ENCODE data around the gene ATP8A2. TPM values are rescaled to one million over a fixed set of nuclear protein-coding genes. Genes with fewer than 3 reads are reported as not detected.

ATP8A2 gene
- total RNA-seq, 4 donors from 2014 or later, result not detected

DNA sequence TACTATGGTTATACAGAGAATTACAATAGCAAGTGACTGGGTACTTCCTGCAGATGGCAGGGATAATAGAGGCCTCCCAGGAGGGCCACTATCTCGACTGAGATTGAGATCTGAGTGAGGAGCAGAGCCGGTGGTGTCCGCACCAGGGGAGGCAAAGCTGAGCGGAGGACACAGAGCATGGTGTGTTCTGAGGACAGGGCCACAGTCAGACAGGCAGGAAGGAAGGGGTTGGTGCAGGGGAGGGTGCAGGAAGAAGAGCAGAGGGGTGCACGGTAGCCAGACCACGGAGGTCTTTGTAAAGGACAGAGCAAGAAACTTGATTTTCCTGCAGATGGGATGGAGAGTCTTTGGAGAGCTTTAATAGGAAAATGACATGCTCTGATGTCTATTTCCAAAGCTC is 527.7 kb downstream of the ATP8A2 start:
- Histone ChIP-seq H3K27me3 (no peaks in the 10 kb centered on the region), H3K36me3 (no peaks in the 10 kb centered on the region), H3K4me3 (no peak overlapping the region), H3K4me1 (no peaks in the 10 kb centered on the region), H3K9me3 (no peaks in the 10 kb centered on the region), H3K27ac (no peak overlapping the region)
- intact Hi-C loops (cut with DNase I; ENCODE audit: low total_unique reads), result no loop called here
- ATAC-seq (no peak), DNase-seq (no peak)
- TF ChIP-seq, protein P1, sequence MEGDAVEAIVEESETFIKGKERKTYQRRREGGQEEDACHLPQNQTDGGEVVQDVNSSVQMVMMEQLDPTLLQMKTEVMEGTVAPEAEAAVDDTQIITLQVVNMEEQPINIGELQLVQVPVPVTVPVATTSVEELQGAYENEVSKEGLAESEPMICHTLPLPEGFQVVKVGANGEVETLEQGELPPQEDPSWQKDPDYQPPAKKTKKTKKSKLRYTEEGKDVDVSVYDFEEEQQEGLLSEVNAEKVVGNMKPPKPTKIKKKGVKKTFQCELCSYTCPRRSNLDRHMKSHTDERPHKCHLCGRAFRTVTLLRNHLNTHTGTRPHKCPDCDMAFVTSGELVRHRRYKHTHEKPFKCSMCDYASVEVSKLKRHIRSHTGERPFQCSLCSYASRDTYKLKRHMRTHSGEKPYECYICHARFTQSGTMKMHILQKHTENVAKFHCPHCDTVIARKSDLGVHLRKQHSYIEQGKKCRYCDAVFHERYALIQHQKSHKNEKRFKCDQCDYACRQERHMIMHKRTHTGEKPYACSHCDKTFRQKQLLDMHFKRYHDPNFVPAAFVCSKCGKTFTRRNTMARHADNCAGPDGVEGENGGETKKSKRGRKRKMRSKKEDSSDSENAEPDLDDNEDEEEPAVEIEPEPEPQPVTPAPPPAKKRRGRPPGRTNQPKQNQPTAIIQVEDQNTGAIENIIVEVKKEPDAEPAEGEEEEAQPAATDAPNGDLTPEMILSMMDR (IDR thresholded peaks at IDR 0.05 in 4 of 5, conservative IDR thresholded peaks at IDR 0.05 in 1 of 5), result no peak
- TF ChIP-seq POLR2A (IDR thresholded peaks at IDR 0.05), result no peak
- in situ Hi-C loops (cut with MboI; ENCODE audit: low sequenced_read_pairs in 4 of 4), result no loop called here

DNA sequence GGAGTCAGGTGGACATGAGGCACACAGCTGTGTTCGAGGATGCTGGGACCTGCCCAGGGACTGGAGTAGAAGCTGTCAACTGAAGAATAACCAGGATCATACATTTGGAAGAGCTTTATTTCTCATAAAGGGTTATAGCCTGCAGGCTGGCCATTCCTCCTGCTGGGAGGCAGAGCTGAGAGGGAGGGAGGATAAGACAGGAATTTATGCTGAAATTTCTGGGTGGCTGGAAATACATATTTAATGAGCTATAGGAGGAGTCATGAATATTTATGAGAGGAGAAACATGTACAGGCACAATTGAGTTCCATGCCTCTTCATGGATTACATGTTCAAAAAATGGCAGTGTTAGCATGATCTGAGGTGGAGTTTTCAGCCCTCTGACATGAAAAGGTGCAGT is 528.2 kb downstream of the ATP8A2 start:
- Histone ChIP-seq H3K27ac (no peak overlapping the region), H3K9me3 (no peaks in the 10 kb centered on the region), H3K27me3 (no peaks in the 10 kb centered on the region), H3K36me3 (no peaks in the 10 kb centered on the region), H3K4me1 (no peaks in the 10 kb centered on the region), H3K4me3 (no peak overlapping the region)
- intact Hi-C loops (cut with DNase I; ENCODE audit: low total_unique reads), result no loop called here
- in situ Hi-C loops (cut with MboI; ENCODE audit: low sequenced_read_pairs in 4 of 4), result no loop called here
- no peak for ATAC-seq
- TF ChIP-seq POLR2A (IDR thresholded peaks at IDR 0.05), result no peak
- TF ChIP-seq, protein P1 (IDR thresholded peaks at IDR 0.05 in 4 of 5, conservative IDR thresholded peaks at IDR 0.05 in 1 of 5), result no peak
- DNase-seq, result no peak

DNA sequence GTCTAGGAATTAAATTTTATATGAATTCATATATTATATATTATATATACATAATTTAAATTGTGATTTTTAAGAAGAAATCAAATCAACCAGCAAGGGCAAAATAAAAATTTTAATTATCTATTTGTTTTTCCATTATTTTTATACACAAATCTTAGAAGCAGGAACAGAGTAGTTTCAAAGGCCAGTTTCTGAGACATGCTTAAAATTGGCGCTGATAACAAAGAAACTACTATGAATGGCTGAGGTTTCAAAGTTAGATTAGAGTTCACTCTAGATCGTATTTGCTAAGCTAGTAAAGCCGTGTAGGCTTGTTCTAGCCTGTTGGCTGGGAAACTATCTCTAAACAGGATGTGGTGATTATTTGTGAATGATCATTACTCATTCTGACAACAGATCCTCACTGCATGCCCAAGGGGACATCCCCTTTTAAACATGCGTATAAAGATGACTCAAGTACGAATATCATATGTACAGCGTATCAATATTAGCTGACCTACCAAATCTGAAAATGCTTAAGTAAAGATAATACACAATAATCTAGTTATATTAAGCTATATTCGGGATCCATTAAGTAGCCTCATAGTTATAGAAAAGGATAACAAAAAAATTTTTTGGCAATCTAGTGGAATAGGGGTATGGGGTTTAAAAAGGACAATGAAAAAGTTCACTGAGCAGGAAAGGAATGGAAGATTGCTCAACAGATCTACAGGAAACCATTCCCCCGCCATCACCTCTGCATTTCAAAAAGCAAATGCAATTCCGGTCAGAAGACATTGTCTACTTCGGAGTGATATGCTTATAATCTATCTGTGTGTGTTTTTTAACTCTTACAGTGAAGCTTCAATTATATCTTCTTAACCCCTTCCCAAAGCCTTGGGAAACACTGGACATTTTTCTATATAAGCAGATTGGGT is 529.9 kb downstream of the ATP8A2 start:
- ATAC-seq (no peak), DNase-seq (no peak)
- no peaks in the 10 kb centered on the region for H3K36me3 ChIP-seq
- no peak overlapping the region for H3K27ac ChIP-seq
- intact Hi-C loops (cut with DNase I; ENCODE audit: low total_unique reads), result no loop called here
- no peaks in the 10 kb centered on the region for H3K4me1 ChIP-seq
- H3K27me3 ChIP-seq, result no peaks in the 10 kb centered on the region
- in situ Hi-C loops (cut with MboI; ENCODE audit: low sequenced_read_pairs in 4 of 4), result no loop called here
- H3K9me3 ChIP-seq, result no peaks in the 10 kb centered on the region
- H3K4me3 ChIP-seq, result no peak overlapping the region
- TF ChIP-seq, protein P1 (IDR thresholded peaks at IDR 0.05 in 4 of 5, conservative IDR thresholded peaks at IDR 0.05 in 1 of 5), result no peak
- no peak for TF ChIP-seq POLR2A (IDR thresholded peaks at IDR 0.05)

DNA sequence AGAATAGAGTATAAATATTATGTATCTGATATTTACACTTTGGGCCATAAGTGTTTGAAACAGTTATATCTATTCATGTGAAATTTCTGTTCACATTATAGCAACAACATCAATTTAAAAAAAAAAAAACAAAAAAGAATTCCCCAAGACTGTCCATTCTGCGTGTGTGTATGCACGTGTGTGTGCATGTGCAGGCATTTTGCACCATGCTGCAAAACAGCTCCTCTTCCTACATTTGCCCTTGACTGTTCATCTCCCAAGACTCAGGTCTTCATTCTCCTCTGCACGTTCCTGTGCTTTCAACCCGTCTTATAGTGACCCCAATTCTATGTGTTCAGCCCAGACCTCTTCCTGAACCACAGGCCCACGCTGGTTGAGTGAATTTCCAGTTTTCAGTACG is 530.7 kb downstream of the ATP8A2 start:
- Histone ChIP-seq H3K4me3 (no peak overlapping the region), H3K9me3 (no peaks in the 10 kb centered on the region), H3K4me1 (no peaks in the 10 kb centered on the region), H3K27me3 (no peaks in the 10 kb centered on the region), H3K27ac (no peak overlapping the region), H3K36me3 (no peaks in the 10 kb centered on the region)
- intact Hi-C loops (cut with DNase I; ENCODE audit: low total_unique reads), result no loop called here
- in situ Hi-C loops (cut with MboI; ENCODE audit: low sequenced_read_pairs in 4 of 4), result no loop called here
- TF ChIP-seq, protein P1 (IDR thresholded peaks at IDR 0.05 in 4 of 5, conservative IDR thresholded peaks at IDR 0.05 in 1 of 5), result no peak
- no peak for TF ChIP-seq POLR2A (IDR thresholded peaks at IDR 0.05)
- ATAC-seq, result no peak
- no peak for DNase-seq
